Stimulated activated CD8-positive, alpha-beta memory T cell treated with anti-CD3 and anti-CD28 coated beads, Interleukin-12 subunit alpha, Interleukin-12 subunit beta, amount 100 ng/mL, for 4 hours (primary cell): ENCODE data around the gene NID1.

Source experiments
- DNase-seq: peaks from one replicate; pipeline ENCODE4 v3.0.0-alpha.2; 2020; ENCODE audit warnings: low read depth

NID1 gene, protein sequence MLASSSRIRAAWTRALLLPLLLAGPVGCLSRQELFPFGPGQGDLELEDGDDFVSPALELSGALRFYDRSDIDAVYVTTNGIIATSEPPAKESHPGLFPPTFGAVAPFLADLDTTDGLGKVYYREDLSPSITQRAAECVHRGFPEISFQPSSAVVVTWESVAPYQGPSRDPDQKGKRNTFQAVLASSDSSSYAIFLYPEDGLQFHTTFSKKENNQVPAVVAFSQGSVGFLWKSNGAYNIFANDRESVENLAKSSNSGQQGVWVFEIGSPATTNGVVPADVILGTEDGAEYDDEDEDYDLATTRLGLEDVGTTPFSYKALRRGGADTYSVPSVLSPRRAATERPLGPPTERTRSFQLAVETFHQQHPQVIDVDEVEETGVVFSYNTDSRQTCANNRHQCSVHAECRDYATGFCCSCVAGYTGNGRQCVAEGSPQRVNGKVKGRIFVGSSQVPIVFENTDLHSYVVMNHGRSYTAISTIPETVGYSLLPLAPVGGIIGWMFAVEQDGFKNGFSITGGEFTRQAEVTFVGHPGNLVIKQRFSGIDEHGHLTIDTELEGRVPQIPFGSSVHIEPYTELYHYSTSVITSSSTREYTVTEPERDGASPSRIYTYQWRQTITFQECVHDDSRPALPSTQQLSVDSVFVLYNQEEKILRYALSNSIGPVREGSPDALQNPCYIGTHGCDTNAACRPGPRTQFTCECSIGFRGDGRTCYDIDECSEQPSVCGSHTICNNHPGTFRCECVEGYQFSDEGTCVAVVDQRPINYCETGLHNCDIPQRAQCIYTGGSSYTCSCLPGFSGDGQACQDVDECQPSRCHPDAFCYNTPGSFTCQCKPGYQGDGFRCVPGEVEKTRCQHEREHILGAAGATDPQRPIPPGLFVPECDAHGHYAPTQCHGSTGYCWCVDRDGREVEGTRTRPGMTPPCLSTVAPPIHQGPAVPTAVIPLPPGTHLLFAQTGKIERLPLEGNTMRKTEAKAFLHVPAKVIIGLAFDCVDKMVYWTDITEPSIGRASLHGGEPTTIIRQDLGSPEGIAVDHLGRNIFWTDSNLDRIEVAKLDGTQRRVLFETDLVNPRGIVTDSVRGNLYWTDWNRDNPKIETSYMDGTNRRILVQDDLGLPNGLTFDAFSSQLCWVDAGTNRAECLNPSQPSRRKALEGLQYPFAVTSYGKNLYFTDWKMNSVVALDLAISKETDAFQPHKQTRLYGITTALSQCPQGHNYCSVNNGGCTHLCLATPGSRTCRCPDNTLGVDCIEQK

DNA sequence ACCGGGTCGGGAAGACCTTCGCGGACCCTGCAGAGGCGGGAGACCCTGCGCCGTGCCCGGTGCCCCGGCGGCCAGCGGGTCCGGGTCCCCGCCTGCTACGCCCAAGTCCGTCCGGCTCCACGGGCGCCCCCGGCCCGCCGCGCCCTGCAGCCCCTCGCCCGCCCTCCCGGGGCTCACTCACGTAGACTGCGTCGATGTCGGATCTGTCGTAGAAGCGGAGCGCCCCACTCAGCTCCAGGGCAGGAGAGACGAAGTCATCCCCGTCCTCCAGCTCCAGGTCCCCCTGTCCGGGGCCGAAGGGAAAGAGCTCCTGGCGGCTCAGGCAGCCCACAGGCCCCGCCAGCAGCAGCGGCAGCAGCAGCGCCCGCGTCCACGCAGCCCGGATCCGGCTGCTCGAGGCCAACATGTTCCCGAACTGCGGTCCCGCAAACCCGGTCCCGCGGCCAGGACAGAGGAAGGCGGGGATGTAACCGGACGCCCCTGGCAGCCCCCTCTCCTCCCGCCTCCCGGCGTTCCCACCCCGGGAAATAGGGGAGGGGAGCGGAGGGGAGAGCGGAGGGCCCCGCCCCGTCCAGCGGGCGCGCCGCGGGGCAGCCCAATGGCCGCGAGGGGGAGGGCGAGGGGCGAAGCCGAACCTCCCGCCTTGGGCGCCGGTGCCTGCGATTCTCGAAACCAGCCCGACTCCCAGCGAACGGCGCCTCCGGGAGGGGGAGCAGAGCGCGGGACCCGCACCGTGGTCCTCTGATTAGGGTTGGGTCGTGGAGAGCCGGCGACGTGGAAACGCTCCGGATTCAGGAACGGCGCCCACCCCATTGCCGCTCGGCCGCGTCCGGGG is at the start of gene NID1:
Gene NID1 (minus strand): TSS at position 417 of the 835 bp plus-strand sequence. CDS start 11 bp downstream, at position 406.
- no peak for DNase-seq

- no peak for DNase-seq
Measured at GRCh38 chr1:236114076-236114747, 49.3 kb upstream of the NID1 start.

- DNase-seq = no peak
Measured at GRCh38 chr1:236113324-236114032, 48.6 kb upstream of the NID1 start.

DNA sequence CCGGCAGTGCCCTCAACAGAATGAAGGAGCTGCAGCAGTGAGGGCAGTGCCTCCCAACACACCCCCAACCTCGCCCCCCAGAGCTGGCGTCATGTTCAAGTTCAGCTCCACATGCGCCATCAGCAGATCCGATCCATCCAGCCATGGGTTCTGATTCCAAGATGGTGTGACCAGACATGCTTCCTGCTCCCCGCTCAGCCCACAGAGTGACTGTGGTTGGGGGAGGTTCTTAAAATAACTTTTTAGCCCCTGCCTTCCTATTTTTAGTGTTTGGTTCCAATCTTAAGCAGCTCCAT is 47.4 kb upstream of the NID1 start:
- DNase-seq = no peak

DNA sequence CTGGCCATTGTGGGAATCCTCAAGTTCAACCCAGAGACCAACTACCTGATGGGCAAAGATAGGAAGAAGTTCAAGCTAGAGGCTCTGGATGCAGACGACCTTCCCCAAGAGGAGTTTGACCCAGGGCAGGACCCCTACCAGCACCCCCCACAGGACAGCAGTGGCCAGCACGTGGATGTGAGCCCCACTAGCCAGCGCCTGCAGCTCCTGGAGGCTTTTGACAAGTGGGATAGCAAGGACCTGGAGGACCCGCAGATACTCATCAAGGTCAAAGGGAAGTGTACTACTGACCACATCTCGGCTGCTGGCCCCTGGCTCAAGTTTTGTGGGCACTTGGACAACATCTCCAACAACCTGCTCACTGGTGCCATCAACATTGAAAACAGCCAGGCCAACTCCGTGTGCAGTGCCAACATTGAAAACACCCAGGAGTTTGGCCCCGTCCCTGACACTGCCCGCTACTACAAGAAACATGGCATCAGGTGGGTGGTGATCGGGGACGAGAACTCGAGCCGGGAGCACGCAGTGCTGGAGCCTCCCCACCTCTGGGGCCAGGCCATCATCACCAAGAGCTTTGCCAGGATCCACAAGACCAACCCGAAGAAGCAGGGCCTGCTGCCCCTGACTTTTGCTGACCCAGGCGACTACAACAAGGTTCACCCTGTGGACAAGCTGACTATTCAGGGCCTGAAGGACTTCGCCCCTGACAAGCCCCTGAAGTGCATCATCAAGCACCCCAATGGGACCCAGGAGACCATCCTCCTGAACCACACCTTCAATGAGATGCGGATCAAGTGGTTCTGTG is 46.8 kb upstream of the NID1 start:
- DNase-seq = no peak

DNA sequence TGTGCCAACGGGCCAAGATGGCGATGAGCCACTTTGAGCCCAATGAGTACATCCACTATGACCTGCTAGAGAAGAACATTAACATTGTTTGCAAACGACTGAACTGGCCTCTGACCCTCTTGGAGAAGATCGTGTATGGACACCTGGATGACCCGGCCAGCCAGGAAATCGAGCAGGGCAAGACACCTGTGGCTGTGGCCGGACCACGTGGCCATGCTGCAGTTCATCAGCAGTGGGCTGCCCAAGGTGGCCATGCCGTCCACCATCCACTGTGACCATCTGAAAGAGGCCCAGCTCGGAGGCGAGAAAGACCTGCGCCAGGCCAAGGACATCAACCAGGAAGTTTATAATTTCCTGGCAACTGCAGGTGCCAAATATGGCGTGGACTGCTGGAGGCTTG is 45.2 kb upstream of the NID1 start:
- DNase-seq = no peak

DNA sequence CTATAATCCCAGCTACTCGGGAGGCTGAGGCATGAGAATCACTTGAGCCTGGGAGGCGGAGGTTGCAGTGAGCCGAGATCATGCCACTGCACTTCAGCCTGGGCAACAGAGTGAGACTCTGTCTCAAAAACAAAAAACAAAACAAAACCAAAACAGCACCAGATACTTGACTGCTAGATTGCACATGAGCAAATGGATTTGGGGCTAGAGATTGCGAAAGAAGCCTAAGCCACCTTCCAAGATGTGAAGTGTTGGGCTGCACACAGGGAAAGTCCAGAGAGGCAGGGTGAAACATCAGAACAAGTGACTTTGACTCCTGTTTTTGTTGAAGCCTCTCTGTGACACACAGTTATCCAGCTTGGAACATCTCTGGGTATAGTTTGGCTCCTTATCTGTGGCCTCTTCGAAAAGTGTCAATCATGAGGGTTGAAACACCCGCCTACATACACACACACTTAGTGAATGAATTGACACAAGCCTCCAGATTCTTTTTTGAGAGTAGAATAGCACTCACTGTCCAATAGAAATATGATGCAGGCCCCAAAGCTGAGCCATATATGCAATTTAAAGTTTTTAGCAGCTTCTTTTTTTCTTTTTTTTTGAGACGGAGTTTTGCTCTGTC is 43.2 kb upstream of the NID1 start:
- DNase-seq = no peak

GRCh38 chr1:236107121-236107907 is 42.4 kb upstream of the NID1 start:
- DNase-seq = no peak

GRCh38 chr1:236103646-236104218 is 38.8 kb upstream of the NID1 start:
- no peak for DNase-seq

DNA sequence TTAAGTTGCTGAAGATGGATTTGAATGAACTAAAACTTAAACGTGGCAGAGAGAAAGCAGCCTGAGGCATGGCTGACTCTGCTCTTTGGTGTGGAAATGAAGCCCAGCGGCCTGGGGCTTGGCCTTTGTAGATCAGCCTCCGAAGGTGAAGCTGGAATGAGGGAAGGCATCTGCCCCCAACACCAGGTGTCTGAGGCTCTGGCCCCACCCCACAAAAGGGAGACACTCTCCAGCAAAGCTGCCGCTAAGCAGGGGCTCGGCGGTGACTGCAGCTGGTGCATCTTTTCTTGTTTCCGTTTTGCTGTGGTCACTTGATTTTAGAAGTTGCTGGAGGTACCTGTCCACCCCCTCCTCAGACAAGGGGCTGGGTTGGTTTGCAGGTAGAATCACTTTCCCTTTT is 38.2 kb upstream of the NID1 start:
- no peak for DNase-seq

DNA sequence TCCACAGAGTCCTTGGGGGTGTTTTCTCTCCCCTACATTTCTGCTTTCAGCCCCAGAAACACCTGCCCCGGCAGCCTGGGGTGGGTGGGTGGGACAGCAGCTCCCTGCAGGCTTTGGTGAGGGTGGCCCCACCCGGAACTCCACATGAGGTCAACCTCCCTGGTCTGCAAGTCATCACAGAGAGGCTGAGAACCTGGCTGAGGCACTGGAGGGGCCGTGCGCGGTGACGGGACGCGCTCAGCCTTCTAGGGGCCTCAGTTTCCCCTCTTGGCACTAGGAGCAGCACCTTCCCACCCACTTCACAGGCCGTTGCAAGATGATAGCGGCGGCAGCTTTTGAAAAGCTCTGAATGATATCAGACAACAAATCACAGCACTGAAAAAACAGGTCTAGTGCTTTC is 37.7 kb upstream of the NID1 start:
- no peak for DNase-seq

DNA sequence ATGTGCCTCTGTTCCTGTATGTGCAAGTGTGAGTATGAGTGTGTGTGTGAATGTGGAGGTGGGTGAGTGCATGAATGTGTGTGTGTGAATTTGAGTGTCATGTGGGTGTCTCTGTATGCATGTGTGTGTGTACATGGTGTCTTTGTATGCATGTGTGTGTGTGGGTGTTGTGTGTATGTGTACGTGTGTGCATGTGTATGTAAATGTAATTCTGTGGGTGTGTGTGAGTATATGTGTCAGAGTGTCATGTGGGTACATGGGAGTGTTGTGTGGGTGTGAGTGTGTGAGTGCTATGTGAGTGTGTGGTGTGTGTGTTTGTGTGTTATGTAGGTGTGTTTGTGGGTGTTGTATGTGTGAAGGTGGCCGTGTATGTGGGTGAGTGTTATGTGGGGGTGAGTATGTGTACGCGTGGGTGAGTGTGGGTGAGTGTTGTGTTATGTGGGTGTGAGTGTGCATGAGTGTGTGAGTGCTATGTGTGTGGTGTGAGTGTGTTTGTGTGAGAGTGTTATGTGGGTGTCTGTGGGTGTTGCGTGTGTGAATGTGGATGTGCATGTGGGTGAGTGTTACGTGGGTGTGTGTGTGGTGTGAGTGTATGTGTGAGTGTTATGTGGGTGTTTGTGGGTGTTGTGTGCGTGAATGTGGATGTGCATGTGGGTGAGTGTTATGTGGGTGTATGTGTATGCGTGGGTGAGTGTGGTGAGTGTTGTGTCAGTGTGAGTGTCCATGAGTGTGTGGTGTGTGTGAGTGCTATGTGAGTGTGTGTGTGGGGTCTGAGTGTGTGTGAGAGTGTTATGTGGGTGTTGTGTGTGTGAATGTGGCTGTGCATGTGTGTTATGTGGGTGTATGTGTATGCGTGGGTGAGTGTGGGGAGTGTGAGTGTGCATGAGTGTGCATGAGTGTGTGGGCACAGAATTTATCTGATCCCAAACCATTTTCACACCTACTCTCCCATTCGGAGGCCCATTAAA is 36.6 kb upstream of the NID1 start:
- no peak for DNase-seq

- DNase-seq = no peak
Measured at GRCh38 chr1:236100799-236101198, 35.9 kb upstream of the NID1 start.

DNA sequence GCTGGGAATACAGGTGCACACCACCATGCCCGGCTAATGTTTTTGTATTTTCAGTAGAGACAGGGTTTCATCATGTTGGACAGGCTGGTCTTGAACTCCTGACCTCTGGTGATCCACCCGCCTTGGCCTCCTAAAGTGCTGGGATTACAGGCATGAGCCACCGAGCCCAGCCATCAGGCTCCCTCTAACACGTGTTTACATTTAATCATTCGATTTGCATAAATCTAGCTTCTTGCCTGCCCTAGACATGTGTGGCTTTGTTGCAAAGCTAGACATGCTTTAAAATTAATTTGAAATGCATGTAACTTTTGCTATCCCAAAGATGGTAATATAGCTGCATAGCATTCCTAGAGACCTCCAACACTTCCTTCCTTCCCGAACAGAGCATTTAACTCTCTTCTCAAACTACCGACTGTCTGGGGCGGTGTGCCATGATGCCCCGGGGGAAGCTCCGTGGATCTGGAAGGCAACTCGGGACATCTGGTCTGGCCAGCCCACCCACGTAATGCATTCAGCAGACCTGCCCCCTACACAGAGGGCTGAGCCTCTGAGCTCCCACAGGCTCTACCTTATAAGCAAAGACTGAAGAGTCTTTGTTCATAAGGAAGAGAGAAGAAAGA is 34.6 kb upstream of the NID1 start:
- no peak for DNase-seq

GRCh38 chr1:236098267-236098666 is 33.4 kb upstream of the NID1 start:
- DNase-seq = no peak
